ENCODE results near the gene KCNK2.

GRCh38 chr1:215137985-215138384 is 55.4 kb downstream of the KCNK2 start:
- TF ChIP-seq EZH2 (IDR thresholded peaks at IDR 0.05; ENCODE audit: borderline replicate concordance) = no peak
- no peak for TF ChIP-seq CTCF (IDR thresholded peaks at IDR 0.05; ENCODE audit: poor library complexity)

Measured in hepatocyte (in vitro differentiated cells).